HG03108 (cell line): ENCODE data around the gene RPL7L1.

Experiments
- ATAC-seq: cut with Tn5 transposase; IDR thresholded peaks from one replicate; pipeline ENCODE4 v1.9.1; 2021; ENCODE audit warnings: moderate library complexity; ENCODE audit not compliant: unreplicated experiment

RPL7L1 gene

GRCh38 chr6:42928986-42929820 lies 49.8 kb downstream of the RPL7L1 start, which contains the start of gene CNPY3:
CNPY3 (plus strand) TSS chr6:42929480; CDS start chr6:42929571, 91 bp downstream.
- peak; percentile 74 for ATAC-seq

- peak; percentile 38 for ATAC-seq
Measured at GRCh38 chr6:42929821-42930360, 50.5 kb downstream of the RPL7L1 start.

- no peak for ATAC-seq
Measured at GRCh38 chr6:42932412-42932811, 53.0 kb downstream of the RPL7L1 start.

- ATAC-seq, result no peak
Measured at GRCh38 chr6:42933205-42933604, 53.8 kb downstream of the RPL7L1 start.

- no peak for ATAC-seq
Measured at GRCh38 chr6:42935322-42935721, 55.9 kb downstream of the RPL7L1 start.

GRCh38 chr6:42936398-42936797 lies 57.0 kb downstream of the RPL7L1 start:
- ATAC-seq, result no peak

GRCh38 chr6:42937548-42938427 lies 58.4 kb downstream of the RPL7L1 start:
- no peak for ATAC-seq

- no peak for ATAC-seq
Measured at GRCh38 chr6:42938428-42938796, 59.0 kb downstream of the RPL7L1 start.

GRCh38 chr6:42938987-42939809 lies 59.8 kb downstream of the RPL7L1 start:
- no peak for ATAC-seq
